HL-60 (cell line): ENCODE data around the gene STN1.

ENCODE experiments used
- DNase-seq, 2 experiments: peaks; one replicate each; pipeline ENCODE4 v3.0.0-alpha.2; 2010 to 2020; ENCODE audit warnings: low read depth in 1 of 2, low spot score in 1 of 2
- H3K27ac ChIP-seq: fragments of 250-450 bp; sonication (Bioruptor Pico); replicated peaks from 2 replicates; pipeline ENCODE4 v1.5.1; 2020; ENCODE audit warnings: mild to moderate bottlenecking, moderate library complexity
- H3K27me3 ChIP-seq: fragments of 250-450 bp; sonication (Bioruptor Pico); 2 replicates; pipeline ENCODE4 v1.5.1; 2021; ENCODE audit warnings: mild to moderate bottlenecking, moderate library complexity; ENCODE audit not compliant: insufficient read depth, poor library complexity, severe bottlenecking
- H3K4me3 ChIP-seq: replicated peaks from 2 replicates; pipeline ENCODE4 v1.5.1; 2011; ENCODE audit warnings: mild to moderate bottlenecking, control low read depth, low read length; ENCODE audit not compliant: insufficient read depth
- GABPA ChIP-seq: IDR thresholded peaks from 2 replicates; pipeline ENCODE4 v1.6.1; 2012; ENCODE audit warnings: low read depth
- POLR2AphosphoS5 ChIP-seq: IDR thresholded peaks from 2 replicates; pipeline ENCODE4 v1.6.1; 2012; ENCODE audit warnings: low read depth
- SPI1 ChIP-seq: IDR thresholded peaks from 2 replicates; pipeline ENCODE4 v1.6.1; 2012; ENCODE audit warnings: low read depth, mild to moderate bottlenecking, borderline replicate concordance
- TF ChIP-seq, protein P1 (sequence below): IDR thresholded peaks from 2 replicates; pipeline ENCODE4 v1.6.1; 2012; ENCODE audit warnings: low read depth; ENCODE audit not compliant: insufficient replicate concordance
- TF ChIP-seq, protein P2 (sequence below): IDR thresholded peaks from one replicate; pipeline ENCODE4 v1.5.1; 2011; ENCODE audit warnings: low read length, control low read depth, inconsistent platforms; ENCODE audit not compliant: insufficient read depth

STN1 gene

DNA sequence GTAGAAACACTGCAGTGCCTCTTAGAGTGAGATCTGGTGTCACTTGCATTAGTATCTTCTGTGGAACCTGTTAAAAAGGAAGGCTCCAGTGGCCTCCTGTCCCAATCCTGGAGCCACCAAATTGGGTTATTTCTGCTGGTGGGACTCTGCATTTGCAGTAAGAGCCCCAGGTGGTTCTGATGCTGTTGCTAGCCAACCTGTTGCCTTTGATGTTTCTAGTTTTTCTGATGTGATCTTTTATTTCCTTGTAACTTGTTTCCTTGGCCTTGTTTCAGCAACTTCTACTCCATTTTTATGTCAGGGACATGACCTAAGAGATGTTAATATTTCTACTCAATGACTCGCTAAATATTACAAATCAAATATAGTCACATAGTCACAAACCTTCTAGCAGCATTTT lies 12.5 kb upstream of the STN1 start:
- H3K4me3 ChIP-seq: no peak overlapping the region
- no peak overlapping the region for H3K27ac ChIP-seq
- DNase-seq: no peak
- H3K27me3 ChIP-seq: no peaks in the 10 kb centered on the region
- TF ChIP-seq, protein P1, sequence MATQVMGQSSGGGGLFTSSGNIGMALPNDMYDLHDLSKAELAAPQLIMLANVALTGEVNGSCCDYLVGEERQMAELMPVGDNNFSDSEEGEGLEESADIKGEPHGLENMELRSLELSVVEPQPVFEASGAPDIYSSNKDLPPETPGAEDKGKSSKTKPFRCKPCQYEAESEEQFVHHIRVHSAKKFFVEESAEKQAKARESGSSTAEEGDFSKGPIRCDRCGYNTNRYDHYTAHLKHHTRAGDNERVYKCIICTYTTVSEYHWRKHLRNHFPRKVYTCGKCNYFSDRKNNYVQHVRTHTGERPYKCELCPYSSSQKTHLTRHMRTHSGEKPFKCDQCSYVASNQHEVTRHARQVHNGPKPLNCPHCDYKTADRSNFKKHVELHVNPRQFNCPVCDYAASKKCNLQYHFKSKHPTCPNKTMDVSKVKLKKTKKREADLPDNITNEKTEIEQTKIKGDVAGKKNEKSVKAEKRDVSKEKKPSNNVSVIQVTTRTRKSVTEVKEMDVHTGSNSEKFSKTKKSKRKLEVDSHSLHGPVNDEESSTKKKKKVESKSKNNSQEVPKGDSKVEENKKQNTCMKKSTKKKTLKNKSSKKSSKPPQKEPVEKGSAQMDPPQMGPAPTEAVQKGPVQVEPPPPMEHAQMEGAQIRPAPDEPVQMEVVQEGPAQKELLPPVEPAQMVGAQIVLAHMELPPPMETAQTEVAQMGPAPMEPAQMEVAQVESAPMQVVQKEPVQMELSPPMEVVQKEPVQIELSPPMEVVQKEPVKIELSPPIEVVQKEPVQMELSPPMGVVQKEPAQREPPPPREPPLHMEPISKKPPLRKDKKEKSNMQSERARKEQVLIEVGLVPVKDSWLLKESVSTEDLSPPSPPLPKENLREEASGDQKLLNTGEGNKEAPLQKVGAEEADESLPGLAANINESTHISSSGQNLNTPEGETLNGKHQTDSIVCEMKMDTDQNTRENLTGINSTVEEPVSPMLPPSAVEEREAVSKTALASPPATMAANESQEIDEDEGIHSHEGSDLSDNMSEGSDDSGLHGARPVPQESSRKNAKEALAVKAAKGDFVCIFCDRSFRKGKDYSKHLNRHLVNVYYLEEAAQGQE: no peak
- TF ChIP-seq POLR2AphosphoS5: no peak
- TF ChIP-seq GABPA: no peak
- TF ChIP-seq, protein P2, sequence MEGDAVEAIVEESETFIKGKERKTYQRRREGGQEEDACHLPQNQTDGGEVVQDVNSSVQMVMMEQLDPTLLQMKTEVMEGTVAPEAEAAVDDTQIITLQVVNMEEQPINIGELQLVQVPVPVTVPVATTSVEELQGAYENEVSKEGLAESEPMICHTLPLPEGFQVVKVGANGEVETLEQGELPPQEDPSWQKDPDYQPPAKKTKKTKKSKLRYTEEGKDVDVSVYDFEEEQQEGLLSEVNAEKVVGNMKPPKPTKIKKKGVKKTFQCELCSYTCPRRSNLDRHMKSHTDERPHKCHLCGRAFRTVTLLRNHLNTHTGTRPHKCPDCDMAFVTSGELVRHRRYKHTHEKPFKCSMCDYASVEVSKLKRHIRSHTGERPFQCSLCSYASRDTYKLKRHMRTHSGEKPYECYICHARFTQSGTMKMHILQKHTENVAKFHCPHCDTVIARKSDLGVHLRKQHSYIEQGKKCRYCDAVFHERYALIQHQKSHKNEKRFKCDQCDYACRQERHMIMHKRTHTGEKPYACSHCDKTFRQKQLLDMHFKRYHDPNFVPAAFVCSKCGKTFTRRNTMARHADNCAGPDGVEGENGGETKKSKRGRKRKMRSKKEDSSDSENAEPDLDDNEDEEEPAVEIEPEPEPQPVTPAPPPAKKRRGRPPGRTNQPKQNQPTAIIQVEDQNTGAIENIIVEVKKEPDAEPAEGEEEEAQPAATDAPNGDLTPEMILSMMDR: no peak
- no peak for TF ChIP-seq SPI1

DNA sequence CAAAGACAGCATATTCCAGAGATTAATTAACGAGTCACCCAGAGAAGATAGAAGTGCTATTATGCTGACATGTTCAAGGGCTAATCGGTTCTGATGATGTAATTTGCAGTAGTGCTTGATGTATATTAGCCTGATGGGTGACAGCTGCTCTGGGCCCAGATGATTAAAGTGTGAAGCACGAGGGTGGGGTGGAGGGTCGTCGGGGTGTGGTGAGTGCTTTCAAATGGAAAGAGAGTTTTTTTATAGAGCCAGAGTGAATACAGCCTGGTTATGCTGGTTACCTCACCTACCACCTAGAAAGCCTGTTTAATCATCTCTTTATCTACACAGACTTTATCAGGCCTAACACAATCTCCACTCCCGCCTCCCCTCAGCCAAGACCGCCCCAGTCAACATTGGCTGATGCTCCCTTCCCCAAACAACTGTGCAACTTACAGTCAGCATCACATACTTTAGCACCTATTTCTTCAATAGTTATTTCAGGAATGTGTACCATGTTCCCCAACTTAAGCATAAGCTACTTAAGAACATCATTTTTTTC lies 11.5 kb upstream of the STN1 start:
- no peak for DNase-seq
- no peak for TF ChIP-seq GABPA
- no peak for TF ChIP-seq SPI1
- TF ChIP-seq POLR2AphosphoS5: no peak
- TF ChIP-seq, protein P1: no peak
- TF ChIP-seq, protein P2: no peak
- no peak overlapping the region for H3K4me3 ChIP-seq
- no peaks in the 10 kb centered on the region for H3K27me3 ChIP-seq
- H3K27ac ChIP-seq: no peak overlapping the region

DNA sequence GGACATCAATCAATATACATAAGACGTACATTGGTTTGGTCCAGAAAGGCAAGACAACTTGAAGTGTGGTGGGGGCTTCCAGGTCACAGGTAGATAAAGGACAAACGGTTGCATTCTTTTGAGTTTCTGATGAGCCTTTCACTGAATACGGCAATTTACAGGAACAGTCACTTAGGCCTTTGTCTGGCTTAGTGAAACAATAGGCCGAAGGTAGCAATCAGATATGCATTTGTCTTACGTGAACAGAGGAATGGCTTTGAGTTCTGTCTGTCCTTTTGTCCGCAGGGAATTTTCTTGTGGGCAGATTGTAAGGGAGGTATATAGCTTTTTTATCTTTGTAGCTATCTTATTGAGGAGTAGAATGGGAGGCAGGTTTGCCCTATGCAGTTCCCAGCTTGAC lies 10.8 kb upstream of the STN1 start:
- DNase-seq: no peak
- TF ChIP-seq SPI1 (no peak), GABPA (no peak), POLR2AphosphoS5 (no peak)
- TF ChIP-seq, protein P1: no peak
- TF ChIP-seq, protein P2: no peak
- no peaks in the 10 kb centered on the region for H3K27me3 ChIP-seq
- no peak overlapping the region for H3K27ac ChIP-seq
- H3K4me3 ChIP-seq: no peak overlapping the region
